Progenitor cell of endocrine pancreas (in vitro differentiated cells): ENCODE data around the gene TAC3. TPM values are rescaled to one million over a fixed set of nuclear protein-coding genes. Genes with fewer than 3 reads are reported as not detected.
"Not testable (repeated sequence)": the region's sequence is repeated elsewhere in the genome, so short reads cannot be mapped to it uniquely, and the experiment has no call there.

Experiments used
- DNase-seq: peaks from one replicate; pipeline ENCODE4 v3.0.0; 2021; ENCODE audit warnings: low spot score; ENCODE audit not compliant: unreplicated experiment
- H3K27ac Mint-ChIP-seq: 2 replicates; pipeline ENCODE4 v1.8.0; 2021; ENCODE audit warnings: mild to moderate bottlenecking, moderate library complexity, mixed read lengths
- H3K27me3 Mint-ChIP-seq: 2 replicates; pipeline ENCODE4 v1.8.0; 2021; ENCODE audit warnings: mixed read lengths
- H3K36me3 Mint-ChIP-seq: 2 replicates; pipeline ENCODE4 v1.8.0; 2022; ENCODE audit warnings: mixed read lengths; ENCODE audit not compliant: insufficient read depth
- H3K4me1 Mint-ChIP-seq: 2 replicates; pipeline ENCODE4 v1.8.0; 2021; ENCODE audit warnings: low read depth, mixed read lengths
- H3K4me3 Mint-ChIP-seq: 2 replicates; pipeline ENCODE4 v1.8.0; 2021; ENCODE audit warnings: low read depth, mild to moderate bottlenecking, moderate library complexity, mixed read lengths
- H3K9me3 Mint-ChIP-seq: 2 replicates; pipeline ENCODE4 v1.8.0; 2021; ENCODE audit warnings: low read depth, mixed read lengths
- CTCF ChIP-seq: fragments of 200-600 bp; sonication (generic); IDR thresholded peaks from one replicate; pipeline ENCODE4 v1.5.0; 2021; ENCODE audit warnings: antibody characterized with exemption, mild to moderate bottlenecking; ENCODE audit not compliant: unreplicated experiment
- total RNA-seq: library from RNA; stranded (reverse); gene quantifications from 2 replicates; pipeline ENCODE4 v1.2.1, GENCODE V29; 2021

TAC3 gene
- total RNA-seq, 1 donor from 2014 or later, result 4.1 TPM

- TF ChIP-seq CTCF, result no peak
- Mint-ChIP-seq H3K9me3 (no peaks in the 10 kb centered on the region), H3K36me3 (no peaks in the 10 kb centered on the region), H3K4me3 (no peak overlapping the region), H3K27me3 (peaks cover 21% of the 10 kb centered on the region), H3K27ac (no peak overlapping the region), H3K4me1 (peaks cover 5% of the 10 kb centered on the region)
- DNase-seq, result no peak
Measured at GRCh38 chr12:57025196-57025595, 8.9 kb upstream of the TAC3 start.

GRCh38 chr12:57022324-57022723 is 6.0 kb upstream of the TAC3 start:
- Mint-ChIP-seq H3K27me3 (peaks cover 15% of the 10 kb centered on the region), H3K4me1 (peaks cover 10% of the 10 kb centered on the region)
- DNase-seq, H3K27ac Mint-ChIP-seq, H3K36me3 Mint-ChIP-seq, H3K4me3 Mint-ChIP-seq, H3K9me3 Mint-ChIP-seq: not testable (repeated sequence)

- Mint-ChIP-seq H3K9me3 (no peaks in the 10 kb centered on the region), H3K4me1 (peaks cover 7% of the 10 kb centered on the region), H3K27me3 (peaks cover 5% of the 10 kb centered on the region), H3K4me3 (no peak overlapping the region), H3K27ac (no peak overlapping the region), H3K36me3 (no peaks in the 10 kb centered on the region)
- DNase-seq, result no peak
- no peak for TF ChIP-seq CTCF
Measured at GRCh38 chr12:57019983-57020719, 3.8 kb upstream of the TAC3 start.

GRCh38 chr12:57018906-57019305 is 2.6 kb upstream of the TAC3 start:
- no peak for TF ChIP-seq CTCF
- Mint-ChIP-seq H3K36me3 (no peaks in the 10 kb centered on the region), H3K4me1 (peaks cover 7% of the 10 kb centered on the region), H3K4me3 (no peak overlapping the region), H3K27me3 (peaks cover 15% of the 10 kb centered on the region), H3K27ac (peak overlapping the region; percentile 59), H3K9me3 (no peaks in the 10 kb centered on the region)
- DNase-seq, result no peak

- not testable (repeated sequence) for H3K36me3 Mint-ChIP-seq, H3K4me1 Mint-ChIP-seq, H3K4me3 Mint-ChIP-seq, DNase-seq, H3K9me3 Mint-ChIP-seq, H3K27ac Mint-ChIP-seq
- H3K27me3 Mint-ChIP-seq, result peaks cover 14% of the 10 kb centered on the region
Measured at GRCh38 chr12:57018353-57018752, 2.0 kb upstream of the TAC3 start.

GRCh38 chr12:57012600-57013465 is 3.5 kb downstream of the TAC3 start:
- no peaks in the 10 kb centered on the region for H3K36me3 Mint-ChIP-seq
- no peak overlapping the region for H3K4me3 Mint-ChIP-seq
- no peak overlapping the region for H3K27ac Mint-ChIP-seq
- peak; percentile 12 for TF ChIP-seq CTCF
- no peaks in the 10 kb centered on the region for H3K9me3 Mint-ChIP-seq
- peaks cover 19% of the 10 kb centered on the region for H3K27me3 Mint-ChIP-seq
- peaks cover 4% of the 10 kb centered on the region for H3K4me1 Mint-ChIP-seq
- no peak for DNase-seq
